ENCODE measurements around the gene TEX14.
"Not testable (repeated sequence)": the region's sequence is repeated elsewhere in the genome, so short reads cannot be mapped to it uniquely, and the experiment has no call there.

TEX14 gene

GRCh38 chr17:58595194-58595792, 96.6 kb downstream of the TEX14 start:
- no peak for DNase-seq (ENCODE audit: low read depth)

DNA sequence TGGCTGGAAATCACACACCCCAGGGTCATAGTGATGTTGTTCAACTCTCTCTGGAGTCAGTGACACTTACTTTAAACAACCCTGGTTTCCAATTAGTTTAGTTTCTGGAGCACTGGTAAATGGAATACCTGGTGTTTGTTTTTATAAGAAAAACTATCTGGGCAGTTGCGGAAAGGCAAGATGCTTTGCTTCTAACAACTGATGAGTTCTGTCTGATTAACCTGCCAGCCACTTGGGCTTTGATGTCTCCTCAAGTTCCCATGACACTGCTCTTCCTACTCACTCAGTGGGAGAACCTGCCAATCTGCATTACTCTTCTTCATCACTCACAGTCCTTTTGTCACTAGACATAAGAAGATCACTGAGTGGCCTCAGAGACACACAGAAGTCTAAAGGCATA, 98.7 kb downstream of the TEX14 start:
- no peak for DNase-seq (ENCODE audit: low read depth)

DNA sequence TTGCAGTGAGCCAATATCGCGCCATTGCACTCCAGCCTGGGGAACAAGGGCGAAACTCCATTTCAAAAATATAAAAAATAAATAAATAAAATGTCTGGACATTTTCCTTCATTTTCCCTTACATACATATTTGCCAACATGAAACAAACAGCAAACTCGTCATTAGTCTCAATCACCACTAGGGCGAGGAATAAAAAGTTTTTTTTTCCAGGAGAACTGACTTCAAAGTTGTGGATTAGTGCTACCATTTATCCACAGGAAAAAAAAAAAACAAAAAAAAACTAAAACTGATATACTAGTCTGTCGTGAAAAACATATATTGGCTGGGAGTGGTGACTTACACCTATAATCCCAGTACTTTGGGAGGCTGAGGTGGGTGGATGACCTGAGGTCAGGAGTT, 100.4 kb downstream of the TEX14 start:
- no peak for DNase-seq (ENCODE audit: low read depth)

DNA sequence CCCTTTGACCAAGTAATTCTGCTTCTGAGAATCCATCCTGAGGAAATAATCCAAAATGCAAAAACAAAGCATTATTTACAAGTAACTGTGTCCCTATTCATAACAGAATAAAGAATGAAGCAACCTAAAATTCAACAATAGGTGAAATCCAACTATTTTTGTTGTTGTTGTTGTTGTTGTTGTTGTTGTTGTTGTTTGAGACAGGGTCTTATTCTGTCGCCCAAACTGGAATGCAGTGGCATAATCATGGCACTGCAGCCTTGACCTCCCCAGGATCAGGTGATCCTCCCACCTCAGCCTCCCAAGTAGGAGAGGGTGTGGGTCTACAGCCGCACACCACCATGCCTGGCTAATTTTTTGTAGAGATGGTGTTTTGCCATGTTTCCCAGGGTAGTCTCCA, 101.5 kb downstream of the TEX14 start:
- DNase-seq (ENCODE audit: low read depth) = no peak

- DNase-seq (ENCODE audit: low read depth) = peak; percentile 37
Observed at GRCh38 chr17:58587713-58588117, 104.1 kb downstream of the TEX14 start.

DNA sequence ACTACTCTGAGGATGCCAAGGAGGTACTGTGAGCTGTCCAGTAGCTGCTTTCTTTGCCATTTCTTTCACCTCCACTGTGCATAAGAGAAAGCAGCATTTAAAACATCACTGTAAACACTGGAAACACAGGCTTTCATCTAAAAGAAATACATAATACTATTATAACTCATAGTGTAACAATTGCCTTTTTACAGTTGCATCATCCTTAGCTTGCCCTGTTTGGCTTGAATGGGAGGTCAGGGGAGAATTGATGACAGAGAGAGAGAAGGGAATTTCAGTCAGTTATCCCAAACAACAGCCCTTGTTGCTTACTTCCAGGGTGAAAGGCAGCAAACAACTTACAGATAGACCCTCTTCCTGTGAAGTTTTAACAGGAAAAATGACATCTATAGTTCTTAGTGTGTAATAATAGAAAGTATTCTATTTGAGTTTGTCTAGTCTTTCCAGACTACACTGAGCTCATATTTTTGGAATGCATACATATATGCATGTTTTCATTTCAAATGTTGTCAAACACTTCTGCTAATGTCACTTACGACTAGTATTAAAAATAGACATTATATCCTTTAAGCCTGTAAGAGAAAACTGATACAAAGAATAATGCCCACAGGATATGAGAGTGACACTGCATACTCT, 105.7 kb downstream of the TEX14 start:
- DNase-seq (ENCODE audit: low read depth) = no peak

DNA sequence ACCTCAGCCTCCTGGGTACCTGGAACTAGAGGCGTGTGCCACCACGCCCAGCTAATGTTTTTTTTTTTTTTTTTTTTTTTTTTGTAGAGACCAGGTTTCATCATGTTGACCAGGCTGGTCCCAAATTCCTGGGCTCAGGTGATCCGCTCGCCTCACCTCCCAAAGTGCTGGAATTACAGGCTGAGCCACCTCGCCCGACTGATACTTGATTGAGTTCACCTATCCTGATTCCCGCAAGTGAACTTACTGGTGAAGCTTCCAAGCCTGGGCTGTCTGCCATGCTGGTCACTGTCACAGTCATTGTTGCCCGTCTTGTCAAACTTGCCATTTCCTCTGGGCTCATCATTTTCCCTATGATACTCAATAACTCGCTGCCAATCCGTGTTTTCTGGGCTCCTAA, 106.3 kb downstream of the TEX14 start:
- no peak for DNase-seq (ENCODE audit: low read depth)

GRCh38 chr17:58583486-58583885, 108.4 kb downstream of the TEX14 start:
- DNase-seq (ENCODE audit: low read depth) = no peak

GRCh38 chr17:58582718-58583117, 109.1 kb downstream of the TEX14 start:
- not testable (repeated sequence) for DNase-seq (ENCODE audit: low read depth)

DNA sequence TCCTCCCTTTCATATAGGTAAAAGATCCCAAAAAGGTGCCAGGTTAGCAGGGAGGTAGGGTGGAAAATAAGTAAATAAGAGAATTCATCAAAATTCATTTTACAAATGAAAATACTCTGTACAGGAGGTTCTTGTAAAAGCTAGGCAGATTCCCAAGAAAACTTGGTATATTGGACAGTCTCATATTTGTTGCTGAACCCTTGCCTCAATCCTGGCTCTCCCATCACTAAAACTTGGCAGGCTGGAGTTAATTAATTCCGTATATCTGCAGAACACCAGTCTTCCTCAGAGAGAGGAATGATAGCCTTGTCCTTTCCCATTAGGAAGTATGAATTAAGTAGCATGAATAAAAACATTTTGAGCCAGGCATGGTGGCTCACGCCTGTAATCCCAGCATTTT, 111.2 kb downstream of the TEX14 start:
- DNase-seq (ENCODE audit: low read depth) = no peak

DNA sequence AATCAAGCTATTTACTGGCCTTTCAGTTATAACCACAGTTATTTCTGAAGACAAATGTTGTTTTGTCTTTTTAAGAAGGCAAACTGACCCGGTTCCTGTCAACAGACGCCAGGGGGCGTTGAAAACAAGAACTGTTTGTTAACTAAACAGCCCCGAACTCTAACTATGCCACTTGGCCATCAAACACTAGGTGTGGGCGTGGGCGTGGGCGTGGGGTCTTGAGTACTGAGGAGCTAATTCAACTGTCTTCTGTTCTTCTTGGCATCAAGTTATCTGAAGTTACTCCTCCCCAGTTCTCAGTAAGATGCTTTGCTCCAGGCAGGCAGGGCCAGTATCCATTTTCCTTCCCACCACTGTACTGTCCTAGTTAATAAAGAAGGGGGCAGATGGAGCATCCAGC, 114.1 kb downstream of the TEX14 start:
- peak; percentile 26 for DNase-seq (ENCODE audit: low read depth)

DNA sequence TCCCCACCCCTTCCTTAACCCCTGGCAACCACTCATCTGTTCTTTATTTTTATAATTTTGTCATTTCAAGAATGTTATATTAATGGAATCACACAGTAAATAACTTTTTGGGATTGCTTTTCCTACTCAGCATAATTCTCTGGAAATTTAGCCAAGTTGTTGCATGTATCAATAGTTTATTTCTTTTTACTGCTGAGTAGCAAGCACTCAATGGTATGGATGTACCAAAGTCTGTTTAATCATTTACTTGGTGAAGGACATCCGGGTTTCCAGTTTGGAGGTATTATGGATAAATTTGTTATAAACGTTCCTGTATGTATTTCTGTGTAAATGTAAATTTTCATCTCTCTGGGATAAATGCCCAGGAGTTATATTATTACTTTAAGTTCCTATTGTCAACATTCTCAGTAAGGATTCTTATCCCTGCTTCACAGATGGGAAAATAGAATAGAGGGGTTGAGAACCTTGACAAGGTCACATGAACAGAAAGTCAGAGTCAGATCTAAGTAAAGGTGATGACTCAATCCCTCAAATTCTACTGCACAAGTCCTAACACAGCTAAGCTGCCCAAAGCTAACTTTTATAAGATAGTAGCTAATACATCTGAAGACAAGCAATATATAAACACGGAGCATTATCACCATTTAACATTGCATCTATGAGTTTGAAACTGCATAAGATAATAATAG, 115.0 kb downstream of the TEX14 start:
- DNase-seq (ENCODE audit: low read depth) = no peak

DNA sequence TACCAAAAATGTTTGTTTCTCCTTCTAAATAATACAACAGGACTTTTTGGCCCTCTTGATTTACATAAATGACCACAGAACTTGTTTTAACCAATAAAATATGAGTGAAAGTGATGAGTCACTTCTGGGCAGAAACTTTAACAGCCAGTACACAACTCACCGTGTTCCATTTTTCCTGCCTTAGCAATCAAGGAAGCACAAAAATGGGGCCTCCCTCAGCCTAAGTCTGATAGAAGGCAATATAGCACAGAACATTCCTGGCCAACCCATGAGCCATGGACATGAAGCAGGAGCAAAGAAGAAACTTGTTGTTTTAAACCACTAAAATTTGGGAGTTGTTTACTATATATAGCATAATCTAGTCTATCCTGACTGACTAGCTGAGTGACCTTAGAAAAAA, 116.3 kb downstream of the TEX14 start:
- no peak for DNase-seq (ENCODE audit: low read depth)

DNA sequence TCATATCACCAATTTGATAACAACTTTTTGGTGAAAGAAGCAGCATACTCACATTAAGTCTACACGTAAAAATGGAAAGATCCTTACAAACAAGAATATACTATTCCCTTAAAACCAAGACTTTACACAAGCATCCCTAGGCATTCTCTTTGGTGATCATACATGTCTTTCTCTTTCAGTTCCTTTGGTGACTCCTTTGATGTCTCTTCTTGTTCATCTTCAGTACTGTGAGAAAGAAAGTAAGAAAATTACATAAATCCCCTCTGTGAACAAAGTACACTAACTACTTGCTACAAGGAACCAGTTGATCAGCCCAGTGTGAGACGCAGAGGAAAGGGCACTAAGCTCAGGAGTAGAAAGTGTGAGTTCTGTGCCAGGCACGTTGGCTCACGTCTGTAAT, 117.8 kb downstream of the TEX14 start:
- DNase-seq (ENCODE audit: low read depth) = no peak

DNA sequence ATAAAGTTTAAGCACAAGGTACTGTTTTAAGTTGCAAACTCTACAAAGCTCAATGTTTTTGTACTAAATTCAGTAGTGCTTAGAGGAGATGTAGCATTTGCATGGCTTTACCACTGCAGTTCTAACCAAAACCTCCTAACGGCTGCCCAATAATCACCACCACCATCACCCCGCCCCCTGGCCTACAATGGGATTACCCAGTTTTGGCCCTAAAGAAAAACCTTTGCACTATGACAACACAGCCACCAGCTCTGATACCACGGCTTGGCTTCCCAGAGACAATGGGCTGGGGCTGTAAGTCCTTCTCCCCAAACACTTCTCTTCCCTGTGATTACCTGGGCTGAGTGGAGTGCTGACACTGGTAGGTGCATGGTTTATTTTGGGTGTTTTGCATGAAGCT, 119.0 kb downstream of the TEX14 start:
- DNase-seq (ENCODE audit: low read depth) = no peak

DNA sequence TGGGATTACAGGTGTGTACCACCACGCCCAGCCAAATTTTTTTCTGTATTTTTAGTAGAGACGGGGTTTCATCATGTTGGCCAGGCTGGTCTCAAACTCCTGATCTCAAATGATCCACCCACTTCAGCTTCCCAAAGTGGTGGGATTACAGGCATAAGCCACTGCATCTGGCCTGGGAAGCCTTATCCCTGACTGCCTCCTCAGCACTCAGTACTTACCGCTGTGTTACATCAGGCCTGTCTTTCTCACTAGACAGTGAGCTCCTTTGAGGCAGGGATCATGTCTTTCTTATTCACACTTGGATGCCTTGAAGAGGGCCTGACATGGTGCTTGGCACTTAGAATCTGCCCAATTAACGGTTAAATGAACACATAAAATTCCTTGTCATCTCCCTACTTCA, 121.1 kb downstream of the TEX14 start:
- no peak for DNase-seq (ENCODE audit: low read depth)

- no peak for DNase-seq (ENCODE audit: low read depth)
Observed at GRCh38 chr17:58569196-58569595, 122.6 kb downstream of the TEX14 start.

DNA sequence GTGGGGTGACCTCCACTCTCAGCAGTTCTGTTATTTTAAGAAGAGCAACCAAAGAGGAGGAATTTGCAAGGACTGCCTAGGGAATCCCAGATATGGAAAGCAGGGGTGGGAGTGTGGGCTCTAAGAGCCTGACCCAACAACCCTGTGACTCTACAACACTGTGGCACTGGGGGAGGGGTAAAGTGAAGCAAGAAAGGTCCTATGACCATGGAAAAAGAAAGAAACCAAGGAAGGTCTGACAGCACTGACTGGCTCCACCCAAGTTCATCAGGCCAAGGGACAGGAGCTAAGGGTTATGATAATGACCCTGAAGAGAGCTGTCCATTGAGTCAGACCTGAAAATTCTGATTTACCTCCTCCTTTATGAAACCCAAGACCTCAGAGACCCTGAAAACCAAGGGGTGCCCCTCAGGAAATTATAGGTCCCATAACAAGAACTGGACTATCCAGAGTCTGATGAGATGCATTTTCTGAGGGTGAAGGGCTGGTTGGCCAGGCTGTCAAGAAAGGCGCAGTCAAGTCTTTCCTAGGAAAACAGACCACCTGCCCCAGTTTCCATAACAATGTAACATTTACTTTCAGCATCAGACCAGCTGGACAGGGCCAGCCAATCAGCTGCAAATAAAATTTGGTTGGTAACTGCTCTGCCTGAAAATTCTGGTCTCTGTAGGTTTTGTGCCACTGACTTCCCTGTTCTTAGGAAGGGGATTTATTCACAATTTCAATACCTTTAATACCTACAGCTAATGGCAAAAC, 123.6 kb downstream of the TEX14 start:
- no peak for DNase-seq (ENCODE audit: low read depth)

DNA sequence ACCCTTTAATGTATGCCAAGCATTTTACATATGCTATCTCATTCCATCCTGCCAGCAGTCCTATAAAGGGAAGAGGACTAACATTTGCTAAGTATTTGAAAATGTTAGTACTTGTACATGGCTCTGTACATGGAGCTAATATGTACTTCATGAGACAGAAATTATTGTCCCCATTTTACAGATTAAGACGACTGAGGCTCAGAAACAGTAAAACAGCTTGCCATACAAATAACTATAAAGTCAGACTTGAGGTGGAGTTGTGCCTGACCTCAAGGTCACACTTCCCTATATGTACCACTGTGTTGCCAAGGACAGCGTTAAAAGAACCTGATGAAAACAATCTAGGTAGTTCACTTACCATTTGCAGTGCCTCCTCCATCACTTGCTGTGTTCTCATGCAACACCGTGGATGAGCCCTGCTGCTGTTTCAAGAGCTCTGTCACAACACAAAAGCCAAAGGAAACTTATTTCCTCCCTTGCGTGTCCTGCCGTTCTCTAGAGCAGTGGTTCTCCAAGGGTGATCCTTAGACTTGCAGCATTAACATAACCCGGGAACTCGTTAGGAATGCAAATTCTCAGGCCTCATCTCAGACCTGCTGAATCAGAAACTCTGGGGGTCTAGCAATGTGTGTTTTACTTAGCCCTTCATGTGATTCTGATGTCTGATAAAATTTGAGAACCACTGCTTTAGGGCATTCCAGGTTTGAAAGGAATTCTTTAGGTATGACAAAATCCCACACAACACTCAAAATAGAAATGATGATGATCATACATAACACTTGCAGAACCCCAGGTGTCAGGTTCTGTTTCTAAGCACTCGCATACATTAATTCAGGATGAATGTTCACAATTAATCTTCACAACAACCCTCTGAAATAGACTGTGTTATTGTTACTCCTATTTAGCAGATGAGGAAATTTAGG, 126.2 kb downstream of the TEX14 start:
- DNase-seq (ENCODE audit: low read depth) = no peak

GRCh38 chr17:58564971-58565370, 126.9 kb downstream of the TEX14 start:
- DNase-seq (ENCODE audit: low read depth) = no peak

DNA sequence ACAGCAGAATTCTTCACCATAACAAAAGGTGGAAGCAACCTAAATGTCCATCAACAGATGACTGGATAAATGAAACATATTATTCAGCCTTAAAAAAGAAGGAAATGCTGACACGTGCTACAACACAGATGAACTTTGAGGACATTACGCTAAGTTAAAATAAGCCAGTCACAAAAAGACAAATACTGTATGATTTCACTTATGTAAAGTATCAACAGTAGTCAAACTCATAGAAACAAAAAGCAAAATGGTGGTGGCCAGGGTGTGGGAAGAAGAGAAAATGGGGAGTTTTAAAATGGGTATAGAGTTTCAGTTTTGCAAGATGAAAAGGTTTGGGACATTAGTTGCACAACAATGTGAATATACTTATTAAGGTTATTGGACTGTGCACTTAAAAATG, 127.6 kb downstream of the TEX14 start:
- DNase-seq (ENCODE audit: low read depth) = no peak

- DNase-seq (ENCODE audit: low read depth) = no peak
Observed at GRCh38 chr17:58560511-58560910, 131.3 kb downstream of the TEX14 start.

Measured in CMK (cell line).